OCI-LY3 (cell line): ENCODE data around the gene SGCA.

Experiments
- EZH2phosphoT487 ChIP-seq: fragments of 200-600 bp; shearing (Covaris generic); IDR thresholded peaks from 2 replicates; pipeline ENCODE4 v1.6.1; 2018; ENCODE audit warnings: antibody characterized with exemption, mixed run types, low read depth
- TF ChIP-seq, protein P1 (sequence below): fragments of 200-600, 300-600 bp; sonication (generic); IDR thresholded peaks from 2 replicates; pipeline ENCODE4 v1.5.1; 2014; ENCODE audit warnings: antibody characterized with exemption, low read length, low read depth

DNA sequence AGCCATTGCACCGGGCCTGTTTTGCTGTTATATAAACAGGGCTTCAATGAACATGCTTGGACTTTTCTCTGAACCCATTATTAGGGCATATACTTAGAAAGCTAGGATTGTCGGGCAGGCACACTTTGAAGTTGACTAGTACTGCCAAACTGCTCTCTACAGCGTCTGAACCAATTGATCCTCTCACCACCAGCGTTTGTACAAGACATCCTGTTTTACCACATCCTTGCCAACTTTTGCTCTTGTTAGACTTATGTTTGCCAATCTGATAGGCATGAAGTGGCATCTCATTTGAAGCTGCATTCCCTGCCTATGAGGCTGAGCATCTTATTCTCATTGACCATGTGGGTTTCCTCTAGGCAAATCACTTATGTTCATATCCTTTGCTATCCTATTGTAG, 7.9 kb upstream of the SGCA start:
- TF ChIP-seq, protein P1, sequence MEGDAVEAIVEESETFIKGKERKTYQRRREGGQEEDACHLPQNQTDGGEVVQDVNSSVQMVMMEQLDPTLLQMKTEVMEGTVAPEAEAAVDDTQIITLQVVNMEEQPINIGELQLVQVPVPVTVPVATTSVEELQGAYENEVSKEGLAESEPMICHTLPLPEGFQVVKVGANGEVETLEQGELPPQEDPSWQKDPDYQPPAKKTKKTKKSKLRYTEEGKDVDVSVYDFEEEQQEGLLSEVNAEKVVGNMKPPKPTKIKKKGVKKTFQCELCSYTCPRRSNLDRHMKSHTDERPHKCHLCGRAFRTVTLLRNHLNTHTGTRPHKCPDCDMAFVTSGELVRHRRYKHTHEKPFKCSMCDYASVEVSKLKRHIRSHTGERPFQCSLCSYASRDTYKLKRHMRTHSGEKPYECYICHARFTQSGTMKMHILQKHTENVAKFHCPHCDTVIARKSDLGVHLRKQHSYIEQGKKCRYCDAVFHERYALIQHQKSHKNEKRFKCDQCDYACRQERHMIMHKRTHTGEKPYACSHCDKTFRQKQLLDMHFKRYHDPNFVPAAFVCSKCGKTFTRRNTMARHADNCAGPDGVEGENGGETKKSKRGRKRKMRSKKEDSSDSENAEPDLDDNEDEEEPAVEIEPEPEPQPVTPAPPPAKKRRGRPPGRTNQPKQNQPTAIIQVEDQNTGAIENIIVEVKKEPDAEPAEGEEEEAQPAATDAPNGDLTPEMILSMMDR, result no peak
- TF ChIP-seq EZH2phosphoT487, result no peak
